HUES6 (cell line): ENCODE data around the gene RIMS4.

Experiments
- H3K27ac ChIP-seq: 2 replicates; pipeline ENCODE4 v1.7.0; 2013; ENCODE audit warnings: low read depth, mild to moderate bottlenecking, low read length, inconsistent platforms
- H3K27me3 ChIP-seq: 2 replicates; pipeline ENCODE4 v1.6.1; 2013; ENCODE audit warnings: low read length; ENCODE audit not compliant: control insufficient read depth, insufficient read depth
- H3K36me3 ChIP-seq: 2 replicates; pipeline ENCODE4 v1.6.1; 2013; ENCODE audit warnings: low read length; ENCODE audit not compliant: control insufficient read depth, insufficient read depth
- H3K4me1 ChIP-seq: 2 replicates; pipeline ENCODE4 v1.6.1; 2013; ENCODE audit warnings: low read length; ENCODE audit not compliant: control insufficient read depth, insufficient read depth
- H3K4me3 ChIP-seq: 2 replicates; pipeline ENCODE4 v1.5.1; 2013; ENCODE audit warnings: low read depth, low read length
- H3K9ac ChIP-seq: one replicate; pipeline ENCODE4 v1.6.1; 2013; ENCODE audit warnings: mild to moderate bottlenecking, low read length
- H3K9me3 ChIP-seq: 2 replicates; pipeline ENCODE4 v1.6.1; 2013; ENCODE audit warnings: low read depth, low read length; ENCODE audit not compliant: control insufficient read depth, insufficient read depth

Gene RIMS4

DNA sequence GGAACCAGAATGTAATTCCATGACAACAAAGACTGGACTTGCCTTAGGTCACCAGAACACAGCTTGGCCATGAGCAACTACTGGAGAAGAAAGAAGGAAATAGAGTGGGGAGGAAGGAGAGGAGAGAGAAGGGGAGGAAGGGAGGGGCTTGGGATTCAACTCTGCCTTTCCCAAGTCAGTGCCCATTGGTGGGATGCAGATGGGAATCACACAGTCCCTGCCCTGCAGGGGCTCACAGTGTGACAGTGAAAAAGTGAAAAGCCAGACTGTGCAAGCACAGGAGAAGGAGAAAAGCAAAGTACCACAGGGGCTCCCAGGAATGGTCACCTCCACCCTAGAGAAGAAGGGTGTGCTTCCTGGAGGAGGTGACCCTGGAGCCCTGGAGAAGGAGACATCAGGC, 14.0 kb downstream of the RIMS4 start:
- Histone ChIP-seq H3K27ac (no peak overlapping the region), H3K4me1 (peaks cover 10% of the 10 kb centered on the region), H3K9me3 (no peaks in the 10 kb centered on the region), H3K9ac (no peak overlapping the region), H3K27me3 (no peaks in the 10 kb centered on the region), H3K4me3 (no peak overlapping the region), H3K36me3 (no peaks in the 10 kb centered on the region)

DNA sequence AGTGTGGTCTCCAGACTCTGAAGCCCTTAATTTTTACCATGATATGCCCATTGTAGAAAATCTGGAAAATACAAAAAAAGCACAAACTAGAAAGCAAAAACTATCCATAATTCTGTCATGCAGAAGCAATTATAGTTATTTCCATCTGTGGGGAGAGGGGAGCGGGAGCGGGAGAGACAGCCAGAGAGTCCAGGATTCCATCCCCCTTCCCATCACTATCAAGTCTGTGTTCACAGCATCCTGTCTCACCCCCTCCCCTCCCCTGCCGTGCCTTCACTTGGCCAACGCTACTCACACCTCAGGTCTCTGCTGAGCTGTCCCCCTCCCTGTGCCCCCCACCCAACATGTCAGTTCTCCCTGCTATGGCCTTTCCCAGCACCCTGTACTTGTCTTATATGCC, 14.5 kb downstream of the RIMS4 start:
- Histone ChIP-seq H3K4me3 (no peak overlapping the region), H3K27ac (no peak overlapping the region), H3K36me3 (no peaks in the 10 kb centered on the region), H3K27me3 (no peaks in the 10 kb centered on the region), H3K4me1 (peaks cover 10% of the 10 kb centered on the region), H3K9me3 (no peaks in the 10 kb centered on the region), H3K9ac (no peak overlapping the region)

DNA sequence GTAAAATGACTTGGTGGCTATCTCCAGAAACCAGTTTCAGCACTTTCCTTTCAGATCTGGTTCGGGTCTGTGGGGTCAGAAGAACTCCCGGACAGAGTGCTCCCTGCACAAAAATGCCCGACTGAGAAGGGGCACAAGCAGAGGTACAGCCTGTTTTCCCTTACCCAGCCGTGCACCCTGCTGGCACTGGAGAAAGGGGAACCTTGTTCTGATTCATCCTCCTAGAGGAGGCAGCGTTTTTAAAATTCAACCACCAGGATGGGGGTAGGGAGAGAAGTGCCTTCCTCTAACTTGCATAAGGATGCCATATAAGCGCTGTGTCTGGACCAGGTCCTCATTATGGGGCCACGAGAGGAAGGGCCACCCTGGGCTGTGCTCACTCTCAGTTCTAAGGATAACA, 17.6 kb downstream of the RIMS4 start:
- H3K4me1 ChIP-seq = peaks cover 10% of the 10 kb centered on the region
- H3K27ac ChIP-seq = no peak overlapping the region
- no peaks in the 10 kb centered on the region for H3K27me3 ChIP-seq
- H3K4me3 ChIP-seq = no peak overlapping the region
- no peaks in the 10 kb centered on the region for H3K9me3 ChIP-seq
- H3K36me3 ChIP-seq = no peaks in the 10 kb centered on the region
- H3K9ac ChIP-seq = no peak overlapping the region

DNA sequence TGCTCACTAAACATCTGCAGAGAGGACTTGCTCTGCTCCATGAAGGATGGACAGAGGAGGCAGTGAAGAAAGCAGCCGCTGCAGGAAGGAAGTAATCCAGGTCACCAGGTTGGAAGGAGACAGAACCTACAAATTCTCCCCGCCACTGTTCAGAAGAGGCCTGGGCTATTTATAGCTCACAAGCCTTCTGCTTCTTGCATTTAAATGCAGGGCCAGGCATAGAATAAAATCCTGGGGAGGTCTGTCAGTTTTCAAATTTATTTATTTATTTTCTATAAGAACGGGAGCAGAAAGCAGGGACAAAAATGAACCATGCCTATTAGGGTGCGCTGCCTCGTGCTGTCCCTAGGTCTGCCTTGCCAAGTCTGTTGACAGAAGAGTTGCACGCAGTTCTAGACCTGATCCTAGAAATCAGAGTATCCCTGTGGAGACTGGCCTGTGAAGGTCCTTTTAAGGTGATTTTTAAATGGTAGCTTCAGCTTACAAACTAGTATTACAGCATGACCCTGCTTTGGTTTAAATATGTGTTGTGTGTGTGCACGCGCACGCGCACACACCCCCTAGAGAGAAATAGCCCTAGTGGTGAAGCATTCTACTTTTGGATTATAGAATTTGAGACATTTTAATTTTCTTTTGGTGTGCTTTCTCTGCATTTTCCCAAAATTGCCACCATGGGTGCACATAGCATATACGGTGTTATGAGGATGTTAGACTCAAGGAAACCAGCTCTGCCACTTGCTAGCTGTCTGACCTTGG, 19.5 kb downstream of the RIMS4 start:
- no peak overlapping the region for H3K9ac ChIP-seq
- no peaks in the 10 kb centered on the region for H3K36me3 ChIP-seq
- H3K9me3 ChIP-seq = no peaks in the 10 kb centered on the region
- no peak overlapping the region for H3K27ac ChIP-seq
- H3K27me3 ChIP-seq = no peaks in the 10 kb centered on the region
- peaks cover 5% of the 10 kb centered on the region for H3K4me1 ChIP-seq
- H3K4me3 ChIP-seq = no peak overlapping the region

DNA sequence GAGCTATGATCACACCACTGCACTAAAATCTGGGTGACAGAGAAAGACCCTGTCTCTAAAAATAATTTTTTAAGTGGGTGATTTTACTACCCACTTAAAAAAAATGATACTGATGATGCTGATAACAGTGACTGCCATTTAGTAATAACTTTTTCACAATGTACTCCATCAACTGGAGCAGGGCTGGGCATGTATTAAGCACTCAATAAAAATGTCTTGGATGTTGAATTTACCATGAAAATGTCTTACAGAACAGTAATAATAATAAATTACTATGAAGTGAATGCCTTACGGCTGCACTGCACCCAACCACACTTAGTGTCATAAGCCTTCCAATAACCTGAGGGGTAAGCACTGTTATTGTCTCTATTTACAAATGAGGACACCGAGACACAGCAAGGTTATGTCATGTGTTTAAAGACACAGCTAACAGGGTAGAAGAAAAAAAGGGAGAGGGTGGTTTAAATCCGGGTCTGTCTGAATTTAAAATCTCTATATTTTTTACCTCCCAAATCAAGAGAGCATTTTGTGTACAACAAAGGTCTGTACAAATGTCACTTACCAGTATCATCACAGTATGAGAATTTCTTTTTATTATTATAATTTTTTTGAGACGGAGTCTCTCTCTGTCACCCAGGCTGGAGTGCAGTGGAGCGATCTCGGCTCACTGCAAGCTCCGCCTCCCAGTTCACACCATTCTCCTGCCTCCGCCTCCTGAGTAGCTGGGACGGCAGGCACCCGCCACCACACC, 21.5 kb downstream of the RIMS4 start:
- H3K27ac ChIP-seq = no peak overlapping the region
- H3K27me3 ChIP-seq = no peaks in the 10 kb centered on the region
- no peaks in the 10 kb centered on the region for H3K36me3 ChIP-seq
- H3K4me1 ChIP-seq = peaks cover 23% of the 10 kb centered on the region
- H3K9ac ChIP-seq = no peak overlapping the region
- H3K9me3 ChIP-seq = no peaks in the 10 kb centered on the region
- H3K4me3 ChIP-seq = no peak overlapping the region

DNA sequence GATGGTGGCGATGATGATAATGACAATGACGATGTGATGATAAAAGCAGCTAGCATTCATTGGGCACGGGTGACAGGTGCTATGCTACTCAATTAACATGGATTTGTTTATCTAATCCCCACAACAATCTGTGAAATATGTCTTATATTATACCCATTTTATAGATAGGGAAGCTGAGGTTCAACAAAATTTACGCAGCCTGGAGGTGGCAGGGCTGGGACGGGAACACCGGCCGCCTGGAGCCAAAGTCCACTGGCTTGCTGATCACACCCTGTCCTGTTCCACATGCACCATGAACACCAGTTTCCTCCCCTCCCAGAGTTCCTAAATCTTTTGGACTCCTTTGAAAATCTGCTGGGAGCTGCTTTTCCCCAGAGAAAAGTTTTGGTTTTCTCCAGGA, 23.0 kb downstream of the RIMS4 start:
- Histone ChIP-seq H3K9ac (no peak overlapping the region), H3K9me3 (no peaks in the 10 kb centered on the region), H3K4me1 (peaks cover 23% of the 10 kb centered on the region), H3K4me3 (no peak overlapping the region), H3K27me3 (no peaks in the 10 kb centered on the region), H3K36me3 (no peaks in the 10 kb centered on the region), H3K27ac (no peak overlapping the region)

DNA sequence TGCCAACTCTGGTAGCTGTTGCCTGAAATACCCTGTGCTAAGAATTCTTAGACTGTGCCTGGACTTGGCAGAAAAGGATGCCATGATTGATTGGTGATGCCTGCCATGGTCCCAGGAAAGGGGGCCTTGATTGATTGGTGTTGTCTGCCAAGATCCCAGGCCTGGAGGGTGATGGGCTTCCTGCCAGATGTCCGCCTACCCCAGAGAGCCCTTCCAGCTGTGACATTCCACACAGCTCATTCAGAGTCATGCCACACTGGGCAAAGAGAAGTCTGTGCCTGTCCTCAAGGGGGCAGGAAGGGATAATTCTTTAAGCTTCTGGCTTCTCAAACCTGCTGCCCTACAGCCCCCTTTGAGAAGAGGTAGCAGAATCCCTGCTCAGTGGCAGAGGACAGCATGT, 24.6 kb downstream of the RIMS4 start:
- H3K9ac ChIP-seq = no peak overlapping the region

DNA sequence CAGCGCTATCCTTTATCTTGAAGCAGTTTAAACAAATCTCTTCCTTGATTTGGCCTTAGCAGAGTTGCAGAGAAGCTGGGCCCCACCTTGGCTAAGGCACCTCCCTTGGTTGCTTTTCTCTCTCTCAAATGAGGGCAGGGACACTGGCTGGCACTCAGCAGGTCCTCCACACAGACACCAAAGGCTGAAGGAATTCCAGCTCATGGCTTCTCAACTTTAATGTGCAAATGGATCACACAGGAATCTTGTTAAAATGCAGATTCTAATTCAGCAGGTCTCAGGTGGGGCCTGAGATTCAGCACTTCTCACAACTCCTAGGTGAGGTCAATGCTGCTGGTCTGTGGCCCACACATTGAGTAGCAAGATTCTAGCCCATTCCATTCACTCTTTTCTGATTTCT, 25.7 kb downstream of the RIMS4 start:
- Histone ChIP-seq H3K27ac (no peak overlapping the region), H3K27me3 (no peaks in the 10 kb centered on the region), H3K4me1 (peaks cover 23% of the 10 kb centered on the region), H3K9ac (no peak overlapping the region), H3K36me3 (no peaks in the 10 kb centered on the region), H3K4me3 (no peak overlapping the region), H3K9me3 (no peaks in the 10 kb centered on the region)

More for the DNA sequence above, 24.6 kb downstream of the RIMS4 start:
- Histone ChIP-seq H3K4me3 (no peak overlapping the region), H3K27ac (no peak overlapping the region), H3K36me3 (no peaks in the 10 kb centered on the region), H3K9me3 (no peaks in the 10 kb centered on the region), H3K4me1 (peaks cover 23% of the 10 kb centered on the region), H3K27me3 (no peaks in the 10 kb centered on the region)

DNA sequence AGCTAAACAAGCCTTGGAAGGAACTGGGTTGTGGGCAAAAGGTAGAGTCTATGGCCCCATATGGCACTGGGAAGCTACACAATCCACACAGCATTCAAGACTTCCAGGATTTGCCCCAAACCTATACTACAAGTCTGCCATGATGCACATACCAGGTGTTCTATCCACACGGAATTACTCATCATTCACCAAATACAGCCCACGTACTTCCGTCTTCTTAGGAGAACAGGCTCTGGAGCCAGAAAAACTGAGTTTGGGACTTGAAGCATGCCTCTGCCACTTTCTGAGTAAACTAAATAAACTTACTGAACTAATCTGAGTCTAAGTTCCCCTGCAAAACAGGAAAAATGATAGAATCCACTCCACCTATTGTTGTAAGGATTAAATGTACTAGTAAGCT, 28.6 kb downstream of the RIMS4 start:
- H3K4me1 ChIP-seq = peaks cover 23% of the 10 kb centered on the region
- no peaks in the 10 kb centered on the region for H3K36me3 ChIP-seq
- H3K27me3 ChIP-seq = no peaks in the 10 kb centered on the region
- H3K4me3 ChIP-seq = no peak overlapping the region
- no peaks in the 10 kb centered on the region for H3K9me3 ChIP-seq
- H3K9ac ChIP-seq = no peak overlapping the region
- H3K27ac ChIP-seq = no peak overlapping the region

DNA sequence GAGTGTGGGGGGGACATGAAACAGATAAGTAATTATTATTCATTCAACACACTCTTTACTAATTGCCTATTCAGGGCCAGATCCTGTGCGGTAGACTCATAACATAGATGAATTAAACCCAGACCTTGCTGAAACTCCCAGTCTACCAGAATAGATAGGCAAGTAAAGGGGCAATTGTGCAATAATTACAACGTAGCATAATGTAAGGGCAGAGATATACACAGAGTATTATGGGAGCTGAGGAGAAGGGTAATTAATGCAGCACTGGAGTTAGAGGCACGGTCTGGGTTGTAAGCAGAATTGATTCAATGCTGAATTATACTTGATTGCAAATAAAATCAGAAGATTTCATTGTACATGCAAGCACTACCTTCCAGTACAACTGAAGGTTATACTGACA, 29.2 kb downstream of the RIMS4 start:
- peaks cover 20% of the 10 kb centered on the region for H3K4me1 ChIP-seq
- no peak overlapping the region for H3K9ac ChIP-seq
- H3K4me3 ChIP-seq = no peak overlapping the region
- H3K9me3 ChIP-seq = no peaks in the 10 kb centered on the region
- no peaks in the 10 kb centered on the region for H3K27me3 ChIP-seq
- no peaks in the 10 kb centered on the region for H3K36me3 ChIP-seq
- no peak overlapping the region for H3K27ac ChIP-seq

DNA sequence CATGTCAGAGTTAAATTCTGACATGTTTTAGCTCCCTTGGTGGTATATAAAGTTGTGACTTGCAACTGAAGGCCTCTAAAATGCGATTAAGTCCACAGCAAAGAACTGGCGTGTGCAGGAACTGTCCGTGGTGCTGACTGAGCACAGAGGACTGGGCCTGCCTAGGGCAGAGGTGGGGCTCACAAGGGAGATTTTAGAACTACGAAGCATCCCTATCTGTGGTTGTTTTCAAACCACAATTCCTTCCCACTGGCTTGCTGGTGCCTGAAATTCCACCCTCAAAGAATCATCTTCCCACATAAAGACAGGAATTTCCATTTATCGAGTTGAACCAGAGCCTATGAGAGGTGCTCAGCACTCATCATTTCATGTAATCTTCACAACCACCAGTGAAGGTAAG, 30.1 kb downstream of the RIMS4 start:
- no peak overlapping the region for H3K4me3 ChIP-seq
- H3K9me3 ChIP-seq = no peaks in the 10 kb centered on the region
- no peak overlapping the region for H3K9ac ChIP-seq
- H3K27me3 ChIP-seq = no peaks in the 10 kb centered on the region
- H3K36me3 ChIP-seq = no peaks in the 10 kb centered on the region
- peaks cover 11% of the 10 kb centered on the region for H3K4me1 ChIP-seq
- no peak overlapping the region for H3K27ac ChIP-seq
